Heart left ventricle (tissue), 16 donors: ENCODE measurements around the gene UNC80. TPM values are rescaled to one million over a fixed set of nuclear protein-coding genes. Genes with fewer than 3 reads are reported as not detected.

Experiments
- ATAC-seq, 4 donors: fragments of 200-7000 bp; cut with Tn5 transposase; one replicate each; pipeline ENCODE4 v1.9.1; 2020 to 2022; ENCODE audit warnings: moderate library complexity in 4 of 4, mild to moderate bottlenecking in 3 of 4, moderate number of reproducible peaks in 1 of 4
- DNase-seq, 5 donors: peaks; one replicate each; pipeline ENCODE4 v3.0.0-alpha.2; 2020
- H3K27ac ChIP-seq, 12 donors: fragments of 200-600 bp; sonication (generic) in 4 of 12; one replicate each; pipeline versions ENCODE4 v1.5.0 to v1.8.0; 2016 to 2022; ENCODE audit warnings: mild to moderate bottlenecking in 2 of 12
- H3K27me3 ChIP-seq, 9 donors: fragments of 200-600 bp; sonication (generic) in 2 of 9; one replicate each; pipeline versions ENCODE4 v1.5.1 to v1.8.0; 2016 to 2022; ENCODE audit warnings: mild to moderate bottlenecking in 3 of 9
- H3K36me3 ChIP-seq, 9 donors: fragments of 200-600 bp; sonication (generic) in 2 of 9; one replicate each; pipeline versions ENCODE4 v1.5.0 to v1.8.0; 2018 to 2022; ENCODE audit warnings: mild to moderate bottlenecking in 2 of 9
- H3K4me1 ChIP-seq, 12 donors: fragments of 200-600 bp; sonication (generic) in 4 of 12; one replicate each; pipeline versions ENCODE4 v1.5.0 to v1.8.0; 2016 to 2022; ENCODE audit warnings: mild to moderate bottlenecking in 3 of 12
- H3K4me3 ChIP-seq, 12 donors: fragments of 200-600 bp; sonication (generic) in 4 of 12; one replicate each; pipeline versions ENCODE4 v1.5.0 to v1.8.0; 2017 to 2022; ENCODE audit warnings: mild to moderate bottlenecking in 9 of 12, moderate library complexity in 4 of 12
- H3K9me3 ChIP-seq, 12 donors: fragments of 200-600 bp; sonication (generic) in 4 of 12; one replicate each; pipeline versions ENCODE4 v1.5.0 to v1.8.0; 2016 to 2022; ENCODE audit warnings: mild to moderate bottlenecking in 1 of 12
- POLR2A ChIP-seq, 2 donors: fragments of 450-650 bp; IDR thresholded peaks; one replicate each; pipeline ENCODE4 v1.6.1; 2017; ENCODE audit warnings: antibody characterized with exemption in 2 of 2, mild to moderate bottlenecking in 2 of 2, moderate library complexity in 2 of 2
- WGBS, 4 donors: extraction: QIAGEN DNeasy Blood & Tissue Kit in 2 of 4; methylation state at CpG; one replicate each; pipeline versions ENCODE4 v1.1.5 to v1.1.7; 2013 to 2018; 5-methylcytosine and 5-hydroxymethylcytosine counted together
- intact Hi-C, 10 donors: fragments of 100-400 bp; cut with DNase I; formaldehyde crosslinking; loops; one replicate each; pipeline versions ENCODE4 v1.11.1 to v1.14.2; 2022
- polyA plus RNA-seq, 2 donors: library from polyadenylated mRNA; stranded (reverse); fragments of 200-250 nt; gene quantifications; one replicate each; pipeline ENCODE4 v1.2.3, GENCODE V29; 2013
- total RNA-seq, 9 donors: library from RNA; depleted of rRNA in 2 of 9; stranded (reverse); fragments of >200 nt in 2 of 9; fragmentation: NEBNext Ultra II Directional in 3 of 9; extraction: Animal tissue kit (Norgen Biotek cat#: 25700) in 3 of 9; gene quantifications; one replicate each; pipeline versions ENCODE4 v1.1.0 to v1.2.4, GENCODE V29; 2016 to 2023
- TF ChIP-seq, protein P1 (sequence below), 12 donors: fragments of 200-600 bp; sonication (generic) in 4 of 12; IDR thresholded peaks; one replicate each; pipeline versions ENCODE4 v1.5.0 to v1.8.0; 2018 to 2022; ENCODE audit warnings: antibody characterized with exemption in 12 of 12, mild to moderate bottlenecking in 5 of 12
- donor health status: ischemic (EF 13 %, LVEDD 7.1; RV severe dilation, severe dysfunction).
- donor health status: healthy with polysubstance abuse.
- donor health status: DM: no; HTN: yes; CAD: no.
- donor health status: DM: no; HTN: no; CAD: no.
- donor health status: ischemic (EF 25% LVEDD 6.9; RV normal size, moderate dysfunction).
- donor health status: ischemic (EF 25% LVEDD 5.7; RV mildly dilated, moderate dysfunction).
- donor health status: healthy.
- donor health status: DM: yes; HTN: yes; CAD: no.
- donor health status: ischemic (EF 35%, LVEDD 5.7; RV mildly dilated, moderate dysfunction).
- donor health status: nonischemic (EF 11% LVEDD 7.7; RV severe dilation, severe dysfunction).
- donor health status: DM: yes; HTN: yes; CAD: no.
- donor health status: PGD.
- donor health status: ischemic (EF 29% LVEDD 5.4; RV normal size, mild dysfunction).
- donor health status: nonischemic (EF 23%, LVEDD 6.1; RV moderate dilation, normal function).

UNC80 gene
- total and polyA plus RNA-seq, 11 donors = 0.04 to 1.4 (median 0.36) TPM; not detected in 6

DNA sequence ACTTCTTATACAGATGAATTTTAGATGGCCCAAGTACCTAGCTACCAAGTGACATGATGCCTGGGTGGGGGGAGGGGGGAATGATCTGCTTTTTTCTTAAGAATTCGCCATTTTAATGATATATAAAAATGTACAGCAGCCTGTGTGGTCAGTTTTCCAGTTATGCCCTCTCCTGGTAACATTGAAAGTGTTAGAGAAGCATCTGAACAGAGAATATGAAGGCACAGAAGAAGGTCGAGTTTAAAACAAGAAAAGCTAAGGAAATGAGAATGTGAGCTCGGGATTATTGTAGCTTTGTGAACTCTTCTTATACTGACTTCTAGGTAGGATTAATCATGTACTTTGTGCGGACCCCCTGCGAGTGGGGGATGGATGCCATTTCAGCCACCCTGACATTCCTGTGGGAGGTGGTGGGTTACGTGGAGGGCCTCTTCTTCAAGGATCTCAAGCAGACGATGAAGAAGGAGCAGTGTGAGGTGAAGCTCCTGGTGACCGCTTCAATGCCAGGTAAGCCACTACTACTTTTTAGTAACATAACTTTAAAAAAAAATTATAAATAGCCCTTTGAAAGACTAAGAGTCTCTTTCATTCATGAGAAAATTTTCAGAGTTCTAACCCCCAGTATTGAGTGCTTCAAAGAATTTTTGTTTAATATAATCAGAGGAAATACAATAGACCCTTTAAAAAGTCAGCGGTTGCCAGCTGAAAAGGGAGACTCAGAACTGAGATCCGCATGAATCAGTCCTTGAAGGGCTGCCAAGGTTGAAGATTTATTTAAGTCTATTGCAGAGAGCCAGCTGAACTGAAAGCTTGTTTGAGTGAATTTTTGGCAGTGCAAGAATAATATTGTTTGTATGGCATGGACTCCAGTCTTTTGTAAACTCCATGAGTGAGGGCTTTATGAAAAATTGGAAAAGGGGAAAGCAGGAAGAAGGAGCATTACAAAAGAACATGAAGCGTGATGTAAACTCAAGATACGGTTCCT is 162.2 kb downstream of the UNC80 start:
- no peaks in the 10 kb centered on the region for H3K36me3 ChIP-seq
- TF ChIP-seq, protein P1, sequence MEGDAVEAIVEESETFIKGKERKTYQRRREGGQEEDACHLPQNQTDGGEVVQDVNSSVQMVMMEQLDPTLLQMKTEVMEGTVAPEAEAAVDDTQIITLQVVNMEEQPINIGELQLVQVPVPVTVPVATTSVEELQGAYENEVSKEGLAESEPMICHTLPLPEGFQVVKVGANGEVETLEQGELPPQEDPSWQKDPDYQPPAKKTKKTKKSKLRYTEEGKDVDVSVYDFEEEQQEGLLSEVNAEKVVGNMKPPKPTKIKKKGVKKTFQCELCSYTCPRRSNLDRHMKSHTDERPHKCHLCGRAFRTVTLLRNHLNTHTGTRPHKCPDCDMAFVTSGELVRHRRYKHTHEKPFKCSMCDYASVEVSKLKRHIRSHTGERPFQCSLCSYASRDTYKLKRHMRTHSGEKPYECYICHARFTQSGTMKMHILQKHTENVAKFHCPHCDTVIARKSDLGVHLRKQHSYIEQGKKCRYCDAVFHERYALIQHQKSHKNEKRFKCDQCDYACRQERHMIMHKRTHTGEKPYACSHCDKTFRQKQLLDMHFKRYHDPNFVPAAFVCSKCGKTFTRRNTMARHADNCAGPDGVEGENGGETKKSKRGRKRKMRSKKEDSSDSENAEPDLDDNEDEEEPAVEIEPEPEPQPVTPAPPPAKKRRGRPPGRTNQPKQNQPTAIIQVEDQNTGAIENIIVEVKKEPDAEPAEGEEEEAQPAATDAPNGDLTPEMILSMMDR (IDR thresholded peaks at IDR 0.05) = no peak
- TF ChIP-seq POLR2A (IDR thresholded peaks at IDR 0.05) = no peak
- WGBS, 4 donors = 50 to 61% (median 53%) methylated on average over 12 of the region's 12 CpGs
- peaks cover 0 to under 1% (median 0%) of the 10 kb centered on the region in 9 donors for H3K27me3 ChIP-seq
- H3K4me3 ChIP-seq = no peak overlapping the region
- intact Hi-C loops = no loop called here
- ATAC-seq (peak in 2 of 4 donors; percentile 14 to 41), DNase-seq (peak in 1 of 5 donors; percentile 11)
- H3K4me1 ChIP-seq = peaks cover 0 to 6% (median 0%) of the 10 kb centered on the region in 12 donors
- H3K9me3 ChIP-seq = no peaks in the 10 kb centered on the region
- H3K27ac ChIP-seq = no peak overlapping the region

- 88 to 91% (median 90%) methylated on average over 3 of the region's 3 CpGs for WGBS, 4 donors
Measured at GRCh38 chr2:209936106-209936666, 164.6 kb downstream of the UNC80 start.

GRCh38 chr2:209937893-209938292 is 166.3 kb downstream of the UNC80 start:
- TF ChIP-seq POLR2A (IDR thresholded peaks at IDR 0.05) = no peak
- TF ChIP-seq, protein P1 (IDR thresholded peaks at IDR 0.05) = no peak
- ATAC-seq (no peak), DNase-seq (no peak)
- Histone ChIP-seq H3K9me3 (no peaks in the 10 kb centered on the region), H3K27me3 (no peaks in the 10 kb centered on the region), H3K4me3 (no peak overlapping the region), H3K4me1 (peaks cover 0 to 6% (median 0%) of the 10 kb centered on the region in 12 donors), H3K36me3 (no peaks in the 10 kb centered on the region), H3K27ac (no peak overlapping the region)
- intact Hi-C loops = no loop called here

More at GRCh38 chr2:209936106-209936666, 164.6 kb downstream of the UNC80 start:
- DNase-seq (no peak), ATAC-seq (no peak)
- no peak for TF ChIP-seq POLR2A (IDR thresholded peaks at IDR 0.05)
- TF ChIP-seq, protein P1 (IDR thresholded peaks at IDR 0.05) = no peak
- intact Hi-C loops = no loop called here
- Histone ChIP-seq H3K9me3 (no peaks in the 10 kb centered on the region), H3K27me3 (no peaks in the 10 kb centered on the region), H3K4me1 (peaks cover 0 to 6% (median 0%) of the 10 kb centered on the region in 12 donors), H3K27ac (no peak overlapping the region), H3K4me3 (no peak overlapping the region), H3K36me3 (no peaks in the 10 kb centered on the region)

- no peak overlapping the region for H3K4me3 ChIP-seq
- DNase-seq (no peak), ATAC-seq (no peak)
- peaks cover 0 to 4% (median 0%) of the 10 kb centered on the region in 12 donors for H3K4me1 ChIP-seq
- H3K9me3 ChIP-seq = no peaks in the 10 kb centered on the region
- H3K27me3 ChIP-seq = no peaks in the 10 kb centered on the region
- no peak for TF ChIP-seq POLR2A (IDR thresholded peaks at IDR 0.05)
- TF ChIP-seq, protein P1 (IDR thresholded peaks at IDR 0.05) = no peak
- no peak overlapping the region for H3K27ac ChIP-seq
- no peaks in the 10 kb centered on the region for H3K36me3 ChIP-seq
- 18 to 62% (median 53%) methylated on average over 1 of the region's 1 CpG for WGBS, 4 donors
- intact Hi-C loops = no loop called here
Measured at GRCh38 chr2:209938906-209939305, 167.3 kb downstream of the UNC80 start.
